HG02943 (cell line): ENCODE data around the gene CCL3.
"Not testable (repeated sequence)": the region's sequence is repeated elsewhere in the genome, so short reads cannot be mapped to it uniquely, and the experiment has no call there.

Source experiments
- ATAC-seq: cut with Tn5 transposase; IDR thresholded peaks from one replicate; pipeline ENCODE4 v1.9.1; 2021; ENCODE audit warnings: mild to moderate bottlenecking, low read depth, moderate library complexity; ENCODE audit not compliant: unreplicated experiment

Gene CCL3

DNA sequence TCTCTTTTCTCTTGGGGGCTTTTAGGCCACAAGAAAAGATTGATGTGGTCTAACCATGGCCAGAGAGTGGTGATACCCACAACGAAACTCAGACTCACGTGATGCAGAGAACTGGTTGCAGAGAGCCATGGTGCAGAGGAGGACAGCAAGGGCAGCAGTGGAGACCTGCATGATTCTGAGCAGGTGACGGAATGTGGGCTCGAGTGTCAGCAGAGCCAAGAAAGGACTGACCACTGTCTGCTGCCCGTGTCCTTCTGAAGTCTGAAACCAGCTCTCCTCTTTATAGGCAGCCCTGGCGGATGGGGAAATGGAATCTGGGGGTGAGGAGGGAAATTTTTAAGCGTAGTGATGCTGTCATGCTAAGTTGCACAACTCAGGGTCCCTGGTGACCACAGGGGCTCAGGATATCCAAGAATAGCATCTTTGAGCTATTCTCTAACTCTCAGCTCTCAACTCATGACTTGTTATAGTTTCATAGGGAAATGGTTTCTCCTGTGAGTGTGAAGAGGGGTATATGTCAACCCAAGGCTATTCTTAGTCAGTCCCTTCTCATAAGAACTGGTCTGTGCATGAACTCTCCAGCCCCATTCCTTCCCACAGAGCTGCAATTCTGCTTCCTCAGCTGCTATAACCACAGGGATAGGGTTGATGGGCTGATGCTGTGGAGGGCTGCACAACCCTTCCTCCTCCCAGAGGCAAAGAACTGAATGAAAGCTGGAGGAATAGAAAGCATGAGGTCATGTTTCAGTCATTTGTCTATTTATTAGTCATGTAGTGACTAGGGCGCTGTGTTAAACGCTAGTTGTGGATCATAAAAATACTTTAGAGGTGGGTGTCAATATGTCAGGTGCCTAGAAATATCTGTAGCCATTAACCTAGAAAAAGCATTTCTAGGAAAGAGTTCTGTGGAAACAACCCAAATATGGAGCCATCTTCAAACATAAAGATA is at the start of gene CCL3:
Gene CCL3, minus strand, starts transcription at position 256 of the 949 bp plus-strand sequence. Its CDS starts 85 bp downstream, at position 171.
- ATAC-seq = peak; percentile 61

DNA sequence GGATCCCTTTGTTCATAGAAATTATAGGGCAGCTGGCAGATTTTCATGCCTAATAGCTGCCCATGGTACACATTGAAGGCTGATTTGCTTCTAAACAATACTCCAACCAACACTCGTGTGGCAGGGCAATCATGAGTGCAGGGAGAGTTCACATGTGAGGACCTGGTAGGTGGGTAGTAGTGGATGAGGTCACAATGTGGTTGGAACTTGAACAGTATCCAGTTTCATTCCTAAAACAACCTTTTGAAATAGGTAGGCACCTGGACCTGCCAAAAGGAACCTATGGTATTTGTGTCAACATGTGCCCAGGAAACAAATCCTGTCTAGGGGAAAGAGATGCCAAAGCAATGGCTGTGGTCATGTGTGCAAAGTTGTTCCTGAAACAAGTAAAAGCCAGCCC is 46.5 kb upstream of the CCL3 start:
- ATAC-seq = no peak

DNA sequence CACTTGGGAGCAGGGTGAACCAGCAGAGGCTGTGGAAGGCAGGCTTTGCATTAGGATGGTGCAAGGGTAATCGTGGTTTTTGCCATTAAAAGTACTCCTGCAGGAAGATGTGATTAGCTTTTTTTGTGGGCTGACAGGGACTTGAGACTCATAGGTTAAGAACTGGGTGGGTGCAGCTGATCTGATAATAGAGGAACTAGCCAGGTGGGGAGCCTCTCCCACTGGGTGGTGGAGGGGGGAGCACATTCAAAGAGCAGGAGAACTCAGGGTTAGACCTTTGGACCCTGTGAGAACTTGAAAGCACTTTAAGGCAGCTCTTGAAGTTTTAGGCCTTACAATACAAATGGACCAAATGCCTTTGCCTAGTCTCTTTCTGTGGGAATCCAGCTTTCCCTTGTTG is 46.1 kb upstream of the CCL3 start:
- no peak for ATAC-seq

DNA sequence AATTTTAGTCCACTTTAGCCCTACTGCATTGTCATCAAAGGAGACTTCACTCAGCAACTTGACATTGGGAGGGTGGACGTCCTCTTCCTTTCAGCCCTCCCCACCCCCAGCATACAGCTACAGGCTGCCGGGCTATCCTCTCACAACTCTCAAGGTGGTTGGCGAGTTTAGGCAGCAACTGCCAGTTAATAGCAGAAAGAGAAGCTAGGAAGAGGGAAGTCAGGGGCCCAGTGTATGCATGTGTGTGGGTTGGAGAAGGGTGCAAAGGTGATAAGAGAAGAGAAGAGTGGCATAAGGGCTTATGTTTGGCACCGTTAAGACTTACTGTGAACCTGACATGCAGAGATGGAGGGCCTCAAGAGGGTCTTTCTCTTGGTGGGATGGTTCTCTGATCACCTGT is 45.5 kb upstream of the CCL3 start:
- ATAC-seq = no peak

DNA sequence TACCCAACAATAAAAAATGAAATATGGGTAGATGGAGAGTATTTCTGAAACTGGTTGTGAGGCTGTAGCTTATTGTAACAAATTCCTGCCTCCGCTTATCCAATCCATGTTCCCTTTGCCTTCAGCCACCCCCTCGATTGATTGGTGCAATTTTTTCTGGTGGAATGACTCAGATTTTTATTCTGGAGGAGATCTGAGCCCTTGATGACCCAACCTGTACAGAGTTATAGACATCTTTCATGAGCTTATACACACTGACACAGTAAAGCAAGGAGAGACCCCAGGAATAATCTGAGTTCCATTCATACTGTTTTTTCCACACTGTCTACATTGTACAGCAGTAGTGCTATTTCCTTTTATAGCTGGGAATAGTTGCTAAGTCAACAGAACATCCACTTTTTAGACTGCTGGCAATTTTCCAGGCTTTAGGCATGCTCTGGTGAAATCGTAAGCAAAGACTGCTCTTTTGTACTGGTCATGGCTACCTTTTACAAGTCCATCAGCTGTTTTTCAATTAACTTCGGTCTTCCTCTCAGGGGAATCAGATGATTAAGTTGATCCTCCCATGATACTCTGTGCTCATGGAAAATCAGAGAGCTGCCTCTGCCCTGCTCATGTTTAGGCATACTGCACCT is 43.8 kb upstream of the CCL3 start:
- no peak for ATAC-seq

DNA sequence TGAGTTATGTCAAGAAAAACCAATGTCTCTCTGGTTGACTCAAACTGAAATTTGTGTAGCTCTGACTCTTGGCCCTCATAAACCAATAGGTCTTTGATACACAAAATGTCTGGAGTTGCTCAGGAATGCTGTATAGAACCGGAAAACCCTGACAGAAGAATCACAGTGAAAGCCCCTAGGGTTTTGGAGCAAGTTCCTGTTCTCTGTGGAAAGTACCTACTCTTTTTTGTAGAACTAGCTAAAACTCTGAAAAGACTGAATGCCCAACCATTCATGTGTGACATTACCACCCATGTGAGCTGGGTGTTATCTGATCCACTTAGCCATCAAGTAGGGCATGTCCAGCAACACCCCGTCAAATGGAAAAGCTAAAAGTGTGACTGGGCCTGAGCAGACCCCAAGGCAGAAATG is 42.5 kb upstream of the CCL3 start:
- no peak for ATAC-seq

DNA sequence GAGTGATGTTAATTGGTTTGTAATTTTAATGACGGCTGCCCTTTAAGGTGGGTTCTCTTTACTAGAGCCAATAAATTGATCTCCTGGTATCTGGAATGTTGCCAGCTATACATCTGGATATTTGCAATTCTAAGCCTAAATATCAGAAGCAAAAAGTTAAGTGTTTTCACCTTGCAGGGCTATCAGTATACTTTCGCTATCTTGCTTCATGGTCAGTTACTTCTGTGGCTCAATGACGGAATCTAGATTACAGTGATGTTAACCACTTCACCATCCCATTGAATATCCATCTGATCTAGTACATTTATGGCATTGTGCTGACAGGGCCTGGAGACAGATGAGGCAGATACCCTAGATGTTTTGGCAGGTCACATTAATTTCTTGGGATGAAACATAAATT is 42.0 kb upstream of the CCL3 start:
- no peak for ATAC-seq

DNA sequence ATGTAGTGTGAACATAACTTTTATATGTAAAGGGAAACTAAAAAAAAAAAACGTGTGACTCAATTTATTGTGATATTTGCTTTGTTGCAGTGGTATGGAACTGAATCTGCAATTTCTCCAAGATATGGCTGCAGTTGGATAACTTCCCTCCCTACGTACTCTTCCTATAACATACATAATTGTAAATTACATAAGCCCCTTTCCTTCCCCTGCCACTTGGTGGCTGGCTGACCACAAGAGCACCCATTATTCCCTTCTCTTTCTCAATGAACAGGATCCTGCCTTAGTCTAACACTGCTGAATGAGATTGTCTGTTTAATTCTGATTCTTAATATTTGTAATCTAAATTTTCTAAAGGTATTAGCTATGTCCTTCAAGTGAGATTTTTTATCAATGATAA is 41.5 kb upstream of the CCL3 start:
- no peak for ATAC-seq

DNA sequence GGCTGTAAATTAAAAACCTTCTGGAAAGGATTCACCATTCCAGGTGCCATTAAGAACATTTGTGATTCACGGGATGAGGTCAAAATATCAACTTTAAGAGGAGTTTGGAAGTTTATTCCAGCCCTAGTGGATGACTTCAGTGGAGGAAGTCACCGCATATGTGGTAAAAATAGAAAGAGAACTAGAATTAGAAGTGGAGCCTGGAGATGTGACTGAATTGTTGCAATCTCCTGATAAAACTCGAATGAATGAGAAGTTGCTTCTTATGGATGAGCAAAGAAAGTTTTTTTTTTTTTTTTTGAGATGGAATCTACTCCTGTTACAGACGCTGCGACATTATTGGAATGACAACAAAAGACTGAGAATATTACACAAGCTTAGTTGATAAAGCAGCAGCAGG is 40.4 kb upstream of the CCL3 start:
- no peak for ATAC-seq

DNA sequence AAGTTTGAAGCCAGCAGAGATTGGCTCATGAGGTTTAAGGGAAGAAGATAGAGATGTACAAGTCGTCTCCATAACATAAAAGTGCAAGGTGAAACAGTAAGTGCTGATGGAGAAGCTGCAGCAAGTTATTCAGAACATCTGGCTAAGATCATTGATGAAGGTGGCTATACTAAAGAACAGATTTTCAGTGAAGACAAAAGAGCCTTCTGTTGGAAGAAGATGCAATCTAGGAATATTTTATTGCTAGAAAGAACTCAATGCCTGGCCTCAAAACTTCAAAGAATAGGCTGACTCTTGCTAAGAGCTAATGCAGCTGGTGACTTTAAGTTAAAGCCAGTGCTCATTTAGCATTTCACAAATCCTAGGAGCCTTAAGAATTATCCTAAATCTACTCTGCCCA is 39.7 kb upstream of the CCL3 start:
- ATAC-seq = no peak

DNA sequence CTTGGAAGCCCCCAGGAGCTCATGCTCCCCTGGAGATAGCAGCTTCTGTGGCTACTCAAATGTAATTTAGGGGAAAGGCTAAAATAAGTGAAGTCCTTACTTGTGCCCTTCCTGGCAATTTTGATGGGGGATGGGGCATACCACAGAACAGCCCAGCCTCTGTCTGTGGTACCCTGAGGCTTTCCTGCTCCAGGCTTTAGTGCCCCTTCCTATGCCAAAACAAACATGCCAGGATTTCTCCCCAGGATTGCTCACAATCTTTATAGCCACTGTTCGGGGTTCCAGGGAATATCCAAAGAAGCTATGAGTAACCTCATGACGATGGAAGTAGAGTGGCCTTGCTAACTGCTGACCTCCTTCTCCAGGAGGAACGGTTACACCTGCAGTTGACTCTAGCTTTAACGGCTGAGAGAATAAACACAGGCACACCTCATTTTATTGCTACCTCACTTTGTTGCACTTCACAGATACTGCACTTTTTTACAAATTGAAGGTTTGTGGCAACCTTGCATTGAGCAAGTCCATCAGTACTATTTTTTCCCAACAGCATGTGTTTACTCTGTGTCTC is 38.6 kb upstream of the CCL3 start:
- ATAC-seq = no peak

DNA sequence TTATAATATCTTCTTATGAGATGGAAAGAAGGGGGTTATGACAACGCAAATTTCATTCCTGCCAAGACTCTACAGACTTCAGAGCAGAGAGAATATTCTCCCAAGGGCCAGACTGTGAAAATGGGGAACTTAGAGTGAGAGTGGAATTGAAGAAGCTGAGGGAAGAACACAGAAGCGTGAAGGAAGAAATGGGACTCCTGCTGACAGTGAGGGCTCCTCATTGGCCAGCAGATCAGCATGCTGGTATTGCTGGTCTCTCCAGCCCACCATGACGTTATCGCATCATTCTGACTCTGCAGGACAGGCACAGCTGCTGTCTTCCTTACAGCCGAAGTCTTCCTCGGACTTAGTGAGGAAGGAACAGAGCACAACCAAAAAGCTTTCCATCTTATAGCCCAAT is 38.0 kb upstream of the CCL3 start:
- no peak for ATAC-seq

DNA sequence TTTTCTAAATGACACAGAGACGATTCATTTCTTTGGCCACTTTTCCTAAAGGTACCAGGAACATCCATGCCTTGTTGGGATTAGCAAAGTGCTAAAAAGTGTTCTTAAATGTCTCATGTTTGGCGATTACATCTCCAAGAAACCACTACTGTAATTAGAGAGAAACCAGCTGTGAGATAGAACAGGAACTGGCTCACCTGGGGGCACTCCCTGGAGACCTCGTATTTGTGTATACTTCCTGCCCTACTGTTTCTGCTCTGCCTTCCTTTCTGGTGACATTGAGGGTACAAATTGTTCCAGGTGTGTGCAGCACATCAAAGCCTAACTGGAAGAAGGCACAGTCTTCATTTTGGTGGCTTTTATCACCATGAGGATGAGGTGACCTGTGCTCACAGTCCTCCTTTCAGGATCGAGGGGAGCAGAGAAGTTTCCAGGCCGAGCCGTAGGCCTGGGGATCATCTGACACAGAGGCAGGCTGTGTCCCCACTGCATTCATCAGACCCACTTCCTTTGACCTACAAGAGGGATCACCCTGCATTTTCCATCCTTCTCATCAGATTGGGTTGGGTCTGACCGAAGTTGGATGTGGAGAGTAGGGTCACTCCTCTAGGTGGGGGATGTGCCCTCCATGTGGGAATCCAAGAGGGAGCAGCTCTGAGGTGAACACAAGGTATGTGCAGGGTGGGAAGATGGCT is 37.4 kb upstream of the CCL3 start:
- ATAC-seq = no peak

DNA sequence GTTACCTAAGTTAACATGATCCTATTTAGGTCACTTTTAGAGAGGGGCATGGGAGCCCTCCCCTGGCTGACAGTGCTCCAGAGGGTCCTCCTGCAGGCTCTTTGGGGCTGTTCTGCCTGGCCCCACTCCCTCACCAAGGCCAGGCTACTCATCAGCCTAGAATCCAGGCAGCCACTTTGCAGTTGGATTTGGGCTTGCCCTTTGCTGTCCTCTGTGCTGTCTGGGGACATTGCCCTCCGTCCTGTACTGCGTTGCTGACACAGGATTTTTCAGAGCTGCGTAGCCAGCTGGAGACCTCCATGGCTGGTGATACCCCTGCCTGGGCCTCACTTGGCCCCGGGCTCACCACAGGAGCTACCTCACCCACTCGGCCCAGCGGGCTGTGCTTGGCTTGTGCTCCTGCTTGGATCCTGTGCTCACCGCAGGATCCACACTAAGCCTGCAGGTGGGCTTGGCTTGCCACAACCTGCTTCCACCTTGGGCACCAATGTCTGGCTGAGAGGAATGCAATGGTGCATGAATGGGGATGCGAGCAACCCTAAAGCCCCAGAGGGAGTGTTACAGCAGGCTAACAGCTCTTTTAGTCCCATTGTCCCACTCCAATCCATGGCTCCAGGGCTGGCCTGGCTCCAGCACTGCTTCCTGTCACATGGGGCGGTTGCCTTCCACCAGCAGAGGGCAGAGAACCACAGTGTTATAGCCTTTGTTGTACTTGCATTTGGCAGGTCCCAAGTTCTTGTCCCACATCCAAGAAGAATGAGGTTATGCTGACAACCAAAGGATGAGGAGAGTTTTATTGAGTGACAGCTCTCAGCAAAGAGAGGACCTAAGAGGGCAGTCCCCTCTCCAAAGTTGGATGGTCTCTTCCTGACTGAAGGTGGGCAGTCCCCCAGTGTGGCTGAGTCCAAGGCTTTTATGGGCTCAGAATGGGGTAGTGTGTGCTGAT is 35.2 kb upstream of the CCL3 start:
- no peak for ATAC-seq

DNA sequence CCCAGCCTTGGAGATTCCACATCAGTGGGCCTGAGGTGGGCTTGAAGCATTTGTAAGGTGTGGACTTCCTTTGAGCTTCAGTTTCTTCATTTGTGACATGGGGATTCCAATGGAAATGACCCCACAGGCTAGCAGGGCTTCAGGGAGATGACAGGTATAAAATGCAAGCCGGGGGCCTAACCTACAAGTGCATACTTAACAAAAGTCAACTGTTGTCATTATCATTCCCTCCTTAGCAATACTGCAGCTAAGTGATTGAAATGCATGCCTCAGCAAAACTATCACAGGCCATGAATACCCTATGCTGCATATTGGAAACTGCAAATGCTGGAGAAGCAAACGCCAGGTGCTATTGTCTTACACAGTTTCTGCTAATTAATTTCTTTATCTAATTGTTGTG is 33.5 kb upstream of the CCL3 start:
- ATAC-seq = no peak

DNA sequence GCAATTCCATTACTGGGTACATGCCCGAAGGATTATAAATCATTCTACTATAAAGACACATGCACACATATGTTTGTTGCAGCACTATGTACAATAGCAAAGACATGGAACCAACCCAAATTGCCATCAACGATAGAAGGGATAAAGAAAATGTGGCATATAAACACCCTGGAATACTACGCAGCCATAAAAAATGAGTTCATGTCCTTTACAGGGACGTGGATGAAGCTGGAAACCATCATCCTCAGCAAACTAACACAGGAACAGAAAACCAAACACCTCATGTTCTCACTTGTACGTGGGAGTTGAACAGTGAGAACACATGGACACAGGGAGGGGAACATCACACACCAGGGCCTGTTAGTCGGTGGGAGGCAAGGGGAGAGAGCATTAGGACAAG is 31.2 kb upstream of the CCL3 start:
- not testable (repeated sequence) for ATAC-seq

DNA sequence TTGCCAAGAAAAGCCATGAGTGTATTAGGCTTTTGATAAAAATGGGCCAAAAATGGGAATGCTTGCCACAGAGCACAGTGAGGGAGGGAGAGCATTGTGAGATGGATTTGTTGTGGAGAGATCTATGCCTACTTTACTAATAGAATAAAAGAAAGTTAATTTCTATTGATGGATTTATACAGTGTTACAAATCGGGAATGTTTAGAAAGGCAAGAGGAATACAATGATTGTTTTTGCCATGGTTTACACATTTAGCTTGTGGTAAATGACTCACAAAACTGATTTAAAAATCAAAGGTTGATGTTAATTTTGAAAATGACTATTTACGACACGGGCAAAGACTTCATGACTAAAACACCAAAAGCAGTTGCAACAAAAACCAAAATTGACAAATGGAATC is 30.3 kb upstream of the CCL3 start:
- no peak for ATAC-seq

DNA sequence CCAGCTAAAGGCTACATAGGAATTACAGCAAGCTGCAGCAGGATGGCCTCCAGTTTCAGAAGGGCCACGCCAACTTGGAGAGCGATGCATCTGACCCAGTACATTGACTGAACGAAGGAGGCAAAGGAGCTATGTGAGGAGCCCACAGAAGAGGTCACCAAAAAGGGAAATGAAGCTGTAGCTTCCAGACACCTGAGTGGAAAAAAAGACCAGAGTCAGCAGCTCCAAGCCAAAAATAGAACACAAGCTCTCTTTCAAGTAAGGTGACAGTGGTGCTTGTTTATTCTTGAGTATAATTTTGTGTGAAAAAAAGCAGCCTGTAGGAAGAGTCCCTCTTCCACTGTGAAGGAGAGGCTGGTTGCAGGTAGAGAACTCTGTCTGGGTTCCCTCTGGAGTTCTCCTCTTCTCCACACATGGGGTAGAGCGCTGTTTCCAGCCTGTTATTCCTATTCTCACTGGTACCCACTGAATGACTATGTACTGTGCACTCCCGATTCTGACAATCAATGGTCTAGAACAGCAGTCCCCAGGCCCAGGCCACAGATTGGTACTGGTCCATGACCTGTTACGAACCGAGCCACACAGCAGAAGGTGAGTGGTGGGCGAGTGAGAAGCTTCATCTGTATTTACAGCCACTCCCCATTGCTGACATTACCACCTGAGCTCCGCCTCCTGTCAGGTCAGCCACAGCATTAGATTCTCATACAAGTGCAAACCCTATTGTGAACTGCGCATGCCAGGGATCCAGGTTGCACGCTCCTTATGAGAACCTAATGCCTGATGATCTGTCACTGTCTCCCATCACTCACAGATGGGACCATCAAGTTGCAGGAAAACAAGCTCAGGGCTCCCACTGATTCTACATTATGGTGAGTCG is 28.8 kb upstream of the CCL3 start:
- no peak for ATAC-seq
